WI38 (cell line): Measurements from ENCODE around the gene MRI1.

ENCODE experiments used
- H3K4me3 ChIP-seq: 2 replicates; pipeline ENCODE4 v1.5.1; 2011; ENCODE audit warnings: low read depth, mild to moderate bottlenecking, control low read depth, low read length
- CTCF ChIP-seq: IDR thresholded peaks from 2 replicates; pipeline ENCODE4 v1.5.1; 2012; ENCODE audit warnings: low read depth, mild to moderate bottlenecking, control low read depth, low read length

MRI1 gene

GRCh38 chr19:13814550-13814949 lies 50.2 kb downstream of the MRI1 start:
- no peak for TF ChIP-seq CTCF
- H3K4me3 ChIP-seq, result no peak overlapping the region

GRCh38 chr19:13817018-13817614 lies 52.8 kb downstream of the MRI1 start:
- no peak for TF ChIP-seq CTCF
- H3K4me3 ChIP-seq, result no peak overlapping the region

- TF ChIP-seq CTCF, result no peak
- H3K4me3 ChIP-seq, result no peak overlapping the region
Measured at GRCh38 chr19:13817615-13818371, 53.5 kb downstream of the MRI1 start.

GRCh38 chr19:13819238-13819637 lies 54.9 kb downstream of the MRI1 start:
- no peak for TF ChIP-seq CTCF
- no peak overlapping the region for H3K4me3 ChIP-seq

GRCh38 chr19:13821292-13821691 lies 57.0 kb downstream of the MRI1 start:
- TF ChIP-seq CTCF, result no peak
- no peak overlapping the region for H3K4me3 ChIP-seq

GRCh38 chr19:13823256-13823655 lies 58.9 kb downstream of the MRI1 start:
- no peak overlapping the region for H3K4me3 ChIP-seq
- no peak for TF ChIP-seq CTCF
